Mesendoderm (in vitro differentiated cells): ENCODE data around the gene AHSA1.

ENCODE experiments used
- DNase-seq: peaks from one replicate; pipeline ENCODE4 v3.0.0; 2013
- H2AK5ac ChIP-seq: 2 replicates; pipeline ENCODE4 v1.6.1; 2013; ENCODE audit warnings: low read length, inconsistent platforms
- H2BK120ac ChIP-seq: 2 replicates; pipeline ENCODE4 v1.6.1; 2013; ENCODE audit warnings: low read depth, mild to moderate bottlenecking, low read length, moderate library complexity, mixed read lengths
- H2BK15ac ChIP-seq: replicated peaks from 2 replicates; pipeline ENCODE4 v1.6.1; 2013; ENCODE audit warnings: low read depth, mild to moderate bottlenecking, moderate library complexity
- H2BK5ac ChIP-seq: 2 replicates; pipeline ENCODE4 v1.6.1; 2013; ENCODE audit warnings: low read length, inconsistent platforms
- H3K18ac ChIP-seq: 2 replicates; pipeline ENCODE4 v1.6.1; 2013; ENCODE audit warnings: mild to moderate bottlenecking, low read length, mixed read lengths
- H3K23ac ChIP-seq: one replicate; pipeline ENCODE4 v1.6.1; 2013; ENCODE audit warnings: low read length
- H3K27ac ChIP-seq: 2 replicates; pipeline ENCODE4 v1.5.1; 2013; ENCODE audit warnings: low read depth, mild to moderate bottlenecking, inconsistent platforms, low read length, moderate library complexity
- H3K27me3 ChIP-seq: 2 replicates; pipeline ENCODE4 v1.6.1; 2013; ENCODE audit warnings: low read length, control low read depth, mild to moderate bottlenecking, inconsistent platforms; ENCODE audit not compliant: insufficient read depth, poor library complexity
- H3K36me3 ChIP-seq: 2 replicates; pipeline ENCODE4 v1.6.1; 2013; ENCODE audit warnings: low read length, inconsistent platforms; ENCODE audit not compliant: control insufficient read depth, insufficient read depth
- H3K4ac ChIP-seq: one replicate; pipeline ENCODE4 v1.6.1; 2013; ENCODE audit warnings: low read depth, mild to moderate bottlenecking, low read length, moderate library complexity
- H3K4me1 ChIP-seq: 2 replicates; pipeline ENCODE4 v1.6.1; 2013; ENCODE audit warnings: low read depth, low read length, inconsistent platforms; ENCODE audit not compliant: control insufficient read depth
- H3K4me2 ChIP-seq: 2 replicates; pipeline ENCODE4 v1.6.1; 2013; ENCODE audit warnings: low read length
- H3K4me3 ChIP-seq: 2 replicates; pipeline ENCODE4 v1.5.1; 2013; ENCODE audit warnings: mild to moderate bottlenecking, low read length
- H3K56ac ChIP-seq: one replicate; pipeline ENCODE4 v1.6.1; 2013; ENCODE audit warnings: low read length
- H3K79me1 ChIP-seq: 2 replicates; pipeline ENCODE4 v1.6.1; 2013; ENCODE audit warnings: low read length, inconsistent platforms
- H3K79me2 ChIP-seq: 2 replicates; pipeline ENCODE4 v1.6.1; 2013; ENCODE audit warnings: mild to moderate bottlenecking, low read length; ENCODE audit not compliant: control insufficient read depth, insufficient read depth
- H3K9ac ChIP-seq: 2 replicates; pipeline ENCODE4 v1.6.1; 2013; ENCODE audit warnings: low read length, inconsistent platforms
- H4K5ac ChIP-seq: one replicate; pipeline ENCODE4 v1.6.1; 2013; ENCODE audit warnings: low read length
- H4K8ac ChIP-seq: one replicate; pipeline ENCODE4 v1.6.1; 2013; ENCODE audit warnings: low read depth, mild to moderate bottlenecking, control low read depth, low read length, moderate library complexity
- WGBS: extraction: QIAGEN DNeasy Blood & Tissue Kit; methylation state at CpG from one replicate; pipeline ENCODE4 v1.1.7; 2013; ENCODE audit warnings: low lambda C conversion rate, missing lambda C conversion rate; ENCODE audit not compliant: insufficient coverage; ENCODE audit errors: extremely low coverage; 5-methylcytosine and 5-hydroxymethylcytosine counted together

The AHSA1 gene

DNA sequence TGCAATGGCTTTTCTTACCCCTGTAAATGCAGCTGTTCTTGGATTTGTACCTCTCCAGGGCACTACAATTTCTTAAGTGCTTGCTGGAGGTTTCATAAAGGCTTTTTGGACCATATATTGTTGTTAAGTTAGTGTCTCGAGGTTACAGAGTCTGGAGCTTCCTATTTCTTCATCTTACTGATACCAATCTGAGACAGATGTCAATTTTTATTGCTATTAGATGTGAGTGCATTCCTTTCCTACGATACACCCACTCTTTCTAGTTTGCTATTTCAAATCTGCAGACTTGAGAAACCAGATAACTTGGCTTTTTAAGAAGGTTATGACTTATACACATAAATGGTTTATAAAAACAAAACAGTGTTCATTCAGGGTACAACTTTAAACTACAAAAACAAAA, 36.7 kb upstream of the AHSA1 start:
- Histone ChIP-seq H3K27me3 (no peaks in the 10 kb centered on the region), H3K79me2 (no peaks in the 10 kb centered on the region), H2BK15ac (no peak overlapping the region), H3K4ac (no peak overlapping the region), H3K36me3 (peaks cover 1% of the 10 kb centered on the region), H3K4me1 (no peaks in the 10 kb centered on the region), H3K18ac (no peak overlapping the region), H3K79me1 (no peaks in the 10 kb centered on the region), H3K4me2 (no peak overlapping the region), H2AK5ac (no peak overlapping the region), H2BK120ac (no peak overlapping the region), H3K56ac (no peak overlapping the region), H4K5ac (no peak overlapping the region), H3K4me3 (no peak overlapping the region), H3K27ac (no peak overlapping the region), H4K8ac (no peak overlapping the region), H3K9ac (no peak overlapping the region), H3K23ac (no peak overlapping the region), H2BK5ac (no peak overlapping the region)
- WGBS, result no CpG with 5 or more reads among the region's 2 CpGs
- DNase-seq, result no peak

DNA sequence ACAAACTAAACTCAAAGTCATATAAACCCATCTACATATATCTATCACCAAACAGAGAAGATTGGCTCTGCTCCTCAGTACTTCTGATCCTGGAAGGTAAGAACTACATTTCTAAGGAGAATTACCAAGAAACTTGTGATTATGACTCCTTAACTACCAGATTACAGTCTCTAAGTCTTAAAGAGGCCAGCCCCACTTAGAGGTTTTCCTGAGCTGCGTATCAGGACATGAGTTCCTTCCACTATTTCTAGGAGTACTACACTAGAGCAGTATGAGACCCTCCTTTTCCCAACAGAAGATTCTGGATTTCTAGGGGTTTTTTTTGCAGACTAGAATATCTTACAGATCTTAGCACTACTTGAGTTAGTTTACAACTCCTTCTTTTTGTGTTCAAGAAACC, 34.5 kb upstream of the AHSA1 start, which contains the start of gene NOXRED1:
Gene NOXRED1, minus strand, starts transcription at position 101 of the 400 bp plus-strand sequence. CDS start 634 bp downstream, outside the sequence.
- H3K4ac ChIP-seq, result no peak within 1 kb of the TSS
- WGBS, result no CpG with 5 or more reads among the region's 1 CpG
- H3K4me2 ChIP-seq, result no peak within 1 kb of the TSS

DNA sequence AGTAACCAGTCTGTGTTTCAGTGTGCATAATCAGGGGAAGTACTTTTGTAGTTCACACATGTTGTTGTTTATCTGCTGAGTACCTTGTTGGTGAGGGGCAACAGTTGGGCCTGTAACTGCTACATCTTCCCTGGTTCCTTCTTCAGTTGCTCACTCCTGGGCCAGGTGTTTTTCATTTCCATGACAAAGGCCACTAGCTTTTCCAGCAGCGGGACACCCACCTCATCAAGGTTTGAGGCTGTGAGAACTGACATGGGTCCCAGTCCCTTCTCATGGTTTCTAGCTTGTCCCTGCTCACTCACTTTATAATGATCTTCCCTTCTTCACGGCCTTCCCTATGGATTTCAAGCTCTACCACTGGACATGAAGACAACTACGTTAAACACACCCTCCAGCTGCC, 33.0 kb upstream of the AHSA1 start:
- H4K5ac ChIP-seq, result no peak overlapping the region
- H3K4me2 ChIP-seq, result no peak overlapping the region
- H3K27me3 ChIP-seq, result no peaks in the 10 kb centered on the region
- no peak overlapping the region for H3K23ac ChIP-seq
- no peaks in the 10 kb centered on the region for H3K79me1 ChIP-seq
- H3K18ac ChIP-seq, result no peak overlapping the region
- no peaks in the 10 kb centered on the region for H3K4me1 ChIP-seq
- peaks cover 5% of the 10 kb centered on the region for H3K36me3 ChIP-seq
- H4K8ac ChIP-seq, result no peak overlapping the region
- no peak overlapping the region for H3K56ac ChIP-seq
- no peak overlapping the region for H2BK120ac ChIP-seq
- H3K79me2 ChIP-seq, result no peaks in the 10 kb centered on the region
- H2BK15ac ChIP-seq, result no peak overlapping the region
- H3K27ac ChIP-seq, result no peak overlapping the region
- no peak overlapping the region for H2BK5ac ChIP-seq
- no peak overlapping the region for H2AK5ac ChIP-seq
- no peak overlapping the region for H3K4me3 ChIP-seq
- H3K4ac ChIP-seq, result no peak overlapping the region
- H3K9ac ChIP-seq, result no peak overlapping the region
- no CpG with 5 or more reads among the region's 3 CpGs for WGBS
- no peak for DNase-seq

More for the DNA sequence above, 34.5 kb upstream of the AHSA1 start, which contains the start of gene NOXRED1:
- Histone ChIP-seq H2BK120ac (no peak within 1 kb of the TSS), H3K9ac (no peak within 1 kb of the TSS), H3K36me3 (peaks cover 1% of the 10 kb centered on the region), H3K4me1 (no peaks in the 10 kb centered on the region), H3K18ac (no peak within 1 kb of the TSS), H2BK15ac (no peak within 1 kb of the TSS), H2BK5ac (no peak within 1 kb of the TSS), H3K56ac (no peak within 1 kb of the TSS), H3K79me2 (no peaks in the 10 kb centered on the region), H4K5ac (no peak within 1 kb of the TSS), H3K27me3 (no peaks in the 10 kb centered on the region), H3K27ac (no peak within 1 kb of the TSS), H3K79me1 (no peaks in the 10 kb centered on the region), H4K8ac (no peak within 1 kb of the TSS), H3K23ac (no peak within 1 kb of the TSS), H3K4me3 (no peak within 1 kb of the TSS), H2AK5ac (no peak within 1 kb of the TSS)
- no peak for DNase-seq

DNA sequence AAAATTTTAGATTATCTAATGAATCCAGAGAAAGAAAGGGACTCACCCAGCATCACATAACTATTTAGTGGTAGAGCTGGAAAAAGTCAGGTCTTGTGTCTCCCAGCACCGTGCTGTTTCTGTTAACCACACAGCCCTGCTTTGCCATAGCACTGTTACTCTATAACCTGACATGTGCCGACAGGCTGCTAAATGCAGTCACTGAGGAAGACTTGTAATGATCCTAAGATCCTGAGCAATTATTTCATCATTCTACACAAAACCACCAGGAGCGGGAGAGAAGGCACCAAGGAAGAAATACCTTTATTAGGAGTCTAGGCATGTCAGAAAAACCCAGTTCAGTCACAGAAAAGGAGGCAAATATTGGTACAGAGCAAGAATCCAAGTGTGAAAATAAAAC, 31.5 kb upstream of the AHSA1 start:
- Histone ChIP-seq H3K4me1 (no peaks in the 10 kb centered on the region), H4K8ac (no peak overlapping the region), H2AK5ac (no peak overlapping the region), H3K4me3 (no peak overlapping the region), H3K79me1 (no peaks in the 10 kb centered on the region), H3K18ac (no peak overlapping the region), H4K5ac (no peak overlapping the region), H3K79me2 (no peaks in the 10 kb centered on the region), H3K36me3 (peaks cover 5% of the 10 kb centered on the region), H2BK120ac (no peak overlapping the region), H3K4ac (no peak overlapping the region), H3K23ac (no peak overlapping the region), H3K4me2 (no peak overlapping the region), H2BK5ac (no peak overlapping the region), H3K27me3 (no peaks in the 10 kb centered on the region), H3K56ac (no peak overlapping the region), H3K27ac (no peak overlapping the region), H3K9ac (no peak overlapping the region), H2BK15ac (no peak overlapping the region)
- WGBS, result no CpG with 5 or more reads among the region's 3 CpGs
- DNase-seq, result no peak

DNA sequence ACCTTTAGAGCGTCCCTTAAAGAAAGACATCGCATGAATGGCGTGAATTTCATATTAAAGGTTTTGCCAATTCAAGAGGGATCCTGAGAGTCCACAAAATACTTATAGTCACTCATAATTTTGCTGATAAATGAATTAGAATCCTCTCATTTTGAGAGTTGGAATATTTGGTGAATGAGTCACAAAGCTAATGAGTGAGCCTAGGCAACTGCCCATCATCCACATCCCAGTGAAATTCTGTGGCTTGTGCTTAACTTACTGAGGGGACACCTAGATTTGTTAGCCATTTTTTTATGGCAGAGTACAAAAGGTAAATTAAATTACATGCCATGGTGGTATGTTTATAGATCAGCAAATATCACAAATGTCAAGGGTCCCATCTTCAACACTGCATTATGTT, 21.9 kb upstream of the AHSA1 start:
- Histone ChIP-seq H3K27ac (no peak overlapping the region), H3K4me3 (no peak overlapping the region), H3K23ac (no peak overlapping the region), H3K4me2 (no peak overlapping the region), H4K8ac (no peak overlapping the region), H3K9ac (no peak overlapping the region), H3K36me3 (peaks cover 1% of the 10 kb centered on the region), H2AK5ac (no peak overlapping the region), H3K4ac (no peak overlapping the region), H3K18ac (no peak overlapping the region), H3K79me2 (no peaks in the 10 kb centered on the region), H2BK120ac (no peak overlapping the region), H2BK5ac (no peak overlapping the region), H3K4me1 (no peaks in the 10 kb centered on the region), H4K5ac (no peak overlapping the region), H2BK15ac (no peak overlapping the region), H3K27me3 (no peaks in the 10 kb centered on the region), H3K56ac (no peak overlapping the region), H3K79me1 (no peaks in the 10 kb centered on the region)
- no peak for DNase-seq
- no CpG with 5 or more reads among the region's 3 CpGs for WGBS

DNA sequence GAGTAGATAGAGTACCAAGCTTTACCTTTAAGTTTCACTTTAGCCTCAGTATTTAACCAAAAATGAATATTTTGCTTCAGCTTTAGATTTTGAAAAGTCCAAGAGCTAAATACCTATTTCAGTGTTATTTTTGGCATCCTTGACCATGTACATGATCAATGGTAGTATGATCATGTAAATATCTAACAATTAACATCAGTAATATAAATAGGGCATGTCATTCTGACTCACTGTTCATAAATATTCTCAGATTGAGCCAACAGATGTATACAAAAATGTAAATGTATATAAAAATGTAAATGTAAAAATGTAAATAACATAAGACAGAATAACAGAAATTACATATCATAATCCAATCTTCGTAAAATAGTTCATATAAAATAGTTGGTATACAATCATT, 19.3 kb upstream of the AHSA1 start:
- Histone ChIP-seq H2BK5ac (no peak overlapping the region), H3K9ac (no peak overlapping the region), H3K23ac (no peak overlapping the region), H4K8ac (no peak overlapping the region), H3K4me3 (no peak overlapping the region), H3K79me2 (no peaks in the 10 kb centered on the region), H3K27me3 (no peaks in the 10 kb centered on the region), H2BK15ac (no peak overlapping the region), H3K79me1 (no peaks in the 10 kb centered on the region), H3K36me3 (peaks cover 1% of the 10 kb centered on the region), H4K5ac (no peak overlapping the region), H3K18ac (no peak overlapping the region), H3K4me1 (no peaks in the 10 kb centered on the region), H2BK120ac (no peak overlapping the region), H3K4ac (no peak overlapping the region), H3K27ac (no peak overlapping the region), H2AK5ac (no peak overlapping the region), H3K56ac (no peak overlapping the region), H3K4me2 (no peak overlapping the region)
- DNase-seq, result no peak
- WGBS, result no CpG with 5 or more reads among the region's 1 CpG
